HG03558 (cell line): ENCODE data around the gene ZNF444.

ENCODE experiments used
- ATAC-seq: cut with Tn5 transposase; IDR thresholded peaks from one replicate; pipeline ENCODE4 v1.9.1; 2021; ENCODE audit warnings: moderate number of reproducible peaks; ENCODE audit not compliant: unreplicated experiment; ENCODE audit errors: extremely low read depth

ZNF444 gene

DNA sequence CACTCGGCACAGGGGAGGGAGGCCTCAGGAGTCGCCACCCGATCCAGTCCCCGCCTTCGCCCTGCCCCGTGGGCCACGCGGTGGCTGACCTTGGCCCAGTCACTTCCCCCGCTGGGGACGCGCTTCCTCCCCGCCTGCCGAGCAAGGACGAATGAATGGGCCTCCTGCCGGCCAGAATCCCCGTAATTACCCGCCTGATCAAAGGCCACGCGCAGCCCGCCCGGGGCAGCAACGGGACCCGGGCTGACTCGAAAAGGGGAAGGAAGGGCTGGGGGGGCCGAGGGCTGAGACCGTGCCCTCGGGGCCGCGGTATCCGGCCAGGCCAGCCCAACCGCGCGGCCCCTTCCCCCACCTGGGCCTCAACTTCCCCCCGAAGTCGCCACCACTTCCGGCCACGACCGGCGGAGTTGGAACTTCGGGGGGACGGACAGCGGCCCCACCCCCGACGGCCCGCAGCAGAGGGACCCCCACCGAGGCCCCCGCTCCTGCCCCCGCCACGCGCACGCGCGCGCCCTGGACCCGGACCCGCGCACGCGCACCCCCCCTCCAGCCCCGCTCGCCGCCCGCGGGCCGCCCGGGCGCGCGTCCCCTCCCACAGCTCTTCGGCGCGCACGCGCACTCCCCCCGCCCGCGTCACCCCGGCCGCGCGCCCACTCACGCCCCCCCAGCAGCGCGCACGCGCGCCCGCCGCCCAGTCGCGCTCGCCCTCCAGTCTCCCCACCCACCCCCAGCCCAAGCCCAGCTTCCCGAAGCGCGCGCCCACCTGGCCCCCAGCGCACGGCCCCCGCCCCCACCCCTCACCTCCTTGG, 20.5 kb upstream of the ZNF444 start:
- no peak for ATAC-seq

GRCh38 chr19:56121180-56122167, 19.6 kb upstream of the ZNF444 start, which contains the start of gene ZNF787:
Gene ZNF787 (minus strand): TSS chr19:56121295. CDS start chr19:56103217, 18,078 bp downstream.
- peak; percentile 74 for ATAC-seq

GRCh38 chr19:56123266-56123891, 17.7 kb upstream of the ZNF444 start:
- no peak for ATAC-seq

DNA sequence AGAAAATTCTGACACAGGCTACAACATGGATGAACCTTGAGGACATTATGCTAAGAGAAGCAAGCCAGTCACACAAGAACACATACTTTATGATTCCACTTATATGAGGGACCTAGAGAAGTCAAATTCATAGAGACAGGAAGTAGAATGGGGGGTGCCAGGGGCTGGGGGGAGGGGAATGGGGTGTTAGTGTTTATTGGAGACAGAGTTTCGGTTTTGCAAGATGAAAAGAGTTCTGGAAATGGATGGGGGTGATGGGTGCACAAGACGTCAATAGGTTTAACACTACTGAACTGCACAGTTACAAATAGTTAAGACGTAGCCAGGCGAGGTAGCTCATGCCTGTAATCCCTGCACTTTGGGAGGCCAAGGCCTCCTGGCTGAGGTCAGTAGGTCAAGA, 16.5 kb upstream of the ZNF444 start:
- ATAC-seq, result no peak

DNA sequence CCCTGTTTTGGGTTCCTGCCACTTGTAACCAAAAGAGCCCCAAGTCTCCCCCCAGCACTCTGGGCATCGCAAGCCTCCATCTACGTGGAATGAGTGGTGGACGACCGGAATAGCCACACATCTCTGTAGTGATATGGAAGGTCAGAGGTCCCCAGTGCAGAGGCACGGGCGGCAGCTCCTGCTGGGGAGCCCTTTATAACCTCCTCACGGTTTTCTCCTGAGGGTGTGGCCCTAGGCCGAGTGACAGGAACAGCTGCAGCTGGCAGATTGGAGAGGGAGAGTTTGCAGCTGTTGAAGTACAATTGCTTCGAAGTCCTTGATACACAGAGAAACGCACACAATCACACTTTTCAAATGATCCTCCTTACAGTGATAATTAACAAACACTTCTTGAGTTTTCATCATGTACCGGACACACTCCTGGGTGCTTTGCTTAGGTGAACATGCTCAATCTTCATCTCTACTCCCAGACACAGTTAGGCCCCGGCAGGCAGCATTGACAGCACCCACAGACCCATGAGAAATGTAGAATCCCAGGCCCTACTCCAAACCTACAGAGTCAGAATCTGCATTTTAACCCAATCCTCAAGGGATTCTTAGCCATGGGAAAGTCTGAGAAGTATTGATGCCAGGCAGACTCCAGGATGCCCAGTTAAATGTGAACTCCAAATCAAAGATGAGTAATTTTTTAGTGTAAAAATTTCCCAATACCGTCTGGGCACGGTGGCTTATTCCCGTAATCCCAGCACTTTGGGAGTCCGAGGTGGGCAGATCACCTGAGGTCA, 15.1 kb upstream of the ZNF444 start:
- ATAC-seq, result no peak

GRCh38 chr19:56126983-56127780, 13.9 kb upstream of the ZNF444 start:
- ATAC-seq, result no peak

GRCh38 chr19:56130006-56130405, 11.1 kb upstream of the ZNF444 start:
- ATAC-seq, result no peak

- ATAC-seq, result no peak
These were observed 9.4 kb upstream of the ZNF444 start for GRCh38 chr19:56131651-56132050.

DNA sequence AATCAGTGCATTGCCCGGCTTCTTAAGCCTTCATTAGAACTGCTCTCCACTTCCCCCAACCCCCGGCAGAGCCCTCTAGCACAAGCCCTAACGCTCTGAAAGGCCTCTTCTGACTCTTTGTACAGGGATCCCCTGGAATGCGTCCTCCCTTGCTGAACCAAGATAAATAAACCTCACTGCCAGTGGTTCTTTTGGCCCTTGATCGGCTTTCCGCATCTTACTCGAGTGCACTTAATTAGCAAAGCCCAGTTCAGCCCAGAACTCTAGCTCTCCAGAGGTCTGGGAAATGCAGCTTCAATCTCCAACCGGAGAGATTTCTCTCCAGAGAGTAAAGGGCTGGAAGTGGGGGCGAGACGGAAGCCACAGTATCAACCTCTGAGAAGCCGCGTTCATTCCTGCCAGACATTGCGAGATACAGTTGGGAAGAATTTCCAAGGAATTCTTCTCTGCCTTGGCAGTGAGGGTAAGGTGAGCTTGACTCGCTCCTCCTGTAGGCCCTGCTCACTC, 8.7 kb upstream of the ZNF444 start:
- ATAC-seq, result no peak

GRCh38 chr19:56133858-56134653, 7.0 kb upstream of the ZNF444 start:
- no peak for ATAC-seq

DNA sequence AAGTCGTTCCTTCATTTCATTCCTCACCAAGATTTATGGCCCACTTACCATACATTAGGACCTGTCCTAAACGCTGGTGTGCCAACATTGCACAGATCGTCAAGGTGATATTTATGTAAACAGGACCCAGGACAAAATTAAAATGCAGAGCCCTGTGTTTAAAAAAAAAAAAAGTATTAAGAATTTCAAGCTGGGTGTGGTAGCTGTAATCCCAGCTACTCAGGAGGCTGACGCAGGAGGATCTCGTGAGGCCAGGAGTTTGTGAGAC, 6.5 kb upstream of the ZNF444 start:
- no peak for ATAC-seq

GRCh38 chr19:56136362-56136761, 4.7 kb upstream of the ZNF444 start:
- no peak for ATAC-seq

DNA sequence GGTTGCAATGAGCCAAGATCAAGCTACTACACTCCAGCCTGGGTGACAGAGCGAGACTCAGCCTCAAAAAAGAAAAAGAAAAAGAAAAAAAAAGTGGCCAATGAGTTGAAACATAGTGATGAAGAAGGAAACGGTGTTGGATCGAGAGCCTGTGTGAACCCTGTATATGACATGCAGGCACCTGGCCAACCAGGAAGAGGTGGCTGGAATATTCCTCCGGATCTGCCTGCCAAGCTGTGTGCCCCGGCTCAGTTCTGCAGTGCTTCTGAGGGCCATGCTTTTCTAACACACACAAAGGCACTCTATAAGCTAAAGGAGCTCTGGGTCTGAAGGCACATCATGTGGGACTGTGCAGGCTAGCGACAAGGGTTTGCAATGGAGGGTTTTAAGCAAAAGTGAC, 3.7 kb upstream of the ZNF444 start:
- no peak for ATAC-seq

DNA sequence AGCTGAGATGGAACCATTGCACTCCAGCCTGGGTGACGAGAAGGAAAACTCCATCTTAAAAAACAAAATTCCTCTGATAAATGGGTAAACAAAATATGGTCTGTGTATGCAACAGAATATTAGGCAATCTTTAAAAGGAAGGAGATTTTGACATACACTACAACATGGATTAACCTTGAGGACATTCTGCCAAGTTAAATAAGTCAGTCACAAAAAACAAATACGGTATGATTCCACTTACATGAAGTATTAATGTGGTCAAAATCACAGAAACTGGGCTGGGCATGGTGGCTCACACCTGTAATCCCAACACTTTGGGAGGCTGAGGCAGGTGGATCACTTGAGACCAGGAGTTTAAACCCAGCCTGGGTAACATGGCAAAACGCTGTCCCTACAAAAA, 3.0 kb upstream of the ZNF444 start:
- no peak for ATAC-seq

DNA sequence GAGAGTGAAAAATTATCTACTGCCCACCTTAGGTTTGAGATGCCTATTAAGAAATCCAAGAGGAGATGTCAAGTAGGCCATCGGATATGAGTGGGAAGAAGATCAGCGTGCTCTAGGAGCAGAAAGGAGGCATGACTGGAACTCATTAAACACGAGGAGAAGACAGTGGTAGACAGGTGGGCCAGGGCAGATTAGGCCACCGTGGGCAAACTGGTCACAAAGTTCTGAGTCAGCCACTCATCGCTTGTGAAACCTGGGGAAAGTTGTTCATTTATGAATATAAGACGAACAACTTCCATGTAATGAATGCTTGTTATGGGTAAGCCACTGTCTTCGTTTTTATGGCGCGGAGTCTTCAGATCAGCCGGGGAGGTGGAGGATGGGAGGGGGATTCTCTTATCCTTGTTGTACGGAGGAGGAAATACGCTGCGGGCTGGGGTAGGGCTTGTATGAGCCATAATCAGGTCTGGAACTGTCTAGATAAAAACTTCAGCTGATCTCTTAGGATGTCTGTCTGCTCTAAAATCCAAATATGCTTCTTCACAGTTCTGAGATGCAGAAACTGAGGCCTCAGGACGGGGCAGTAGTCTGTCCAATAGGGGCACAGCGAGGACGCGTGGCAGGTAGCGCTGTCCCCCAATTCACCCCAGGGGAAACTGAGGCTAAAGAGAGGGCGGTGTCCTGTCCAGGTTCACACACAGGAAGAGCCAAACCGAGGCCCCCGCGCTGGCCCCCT, 1.1 kb upstream of the ZNF444 start:
- no peak for ATAC-seq

DNA sequence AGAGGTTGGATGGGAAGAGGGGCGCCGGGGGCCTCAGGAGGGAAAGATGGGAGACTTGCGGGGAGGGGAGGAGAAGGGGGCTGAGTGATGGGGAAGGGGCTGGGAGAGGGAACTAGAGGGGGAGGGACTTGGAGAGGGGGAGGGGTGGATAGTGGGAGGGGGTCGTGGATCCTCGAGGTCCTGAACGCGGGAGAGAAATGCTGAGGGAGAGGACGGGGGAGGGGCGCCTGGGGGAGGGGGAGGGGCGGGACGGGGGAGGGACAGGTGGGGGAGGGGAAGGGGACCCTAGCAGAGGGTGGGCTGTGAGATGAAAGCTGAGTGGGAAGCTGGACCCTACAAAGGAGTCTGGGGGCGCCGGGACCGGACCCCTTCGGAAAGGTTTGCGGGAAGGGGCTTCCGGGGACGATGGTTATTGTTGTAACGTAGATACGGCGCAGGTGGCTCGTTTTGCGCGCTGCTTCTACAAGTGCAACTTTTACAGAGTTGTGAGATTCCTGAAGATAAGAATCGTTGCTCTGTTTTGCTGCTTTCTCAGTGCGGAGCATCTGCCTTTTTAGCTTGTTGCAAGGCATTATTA, 418 bp downstream of the ZNF444 start:
- no peak for ATAC-seq

DNA sequence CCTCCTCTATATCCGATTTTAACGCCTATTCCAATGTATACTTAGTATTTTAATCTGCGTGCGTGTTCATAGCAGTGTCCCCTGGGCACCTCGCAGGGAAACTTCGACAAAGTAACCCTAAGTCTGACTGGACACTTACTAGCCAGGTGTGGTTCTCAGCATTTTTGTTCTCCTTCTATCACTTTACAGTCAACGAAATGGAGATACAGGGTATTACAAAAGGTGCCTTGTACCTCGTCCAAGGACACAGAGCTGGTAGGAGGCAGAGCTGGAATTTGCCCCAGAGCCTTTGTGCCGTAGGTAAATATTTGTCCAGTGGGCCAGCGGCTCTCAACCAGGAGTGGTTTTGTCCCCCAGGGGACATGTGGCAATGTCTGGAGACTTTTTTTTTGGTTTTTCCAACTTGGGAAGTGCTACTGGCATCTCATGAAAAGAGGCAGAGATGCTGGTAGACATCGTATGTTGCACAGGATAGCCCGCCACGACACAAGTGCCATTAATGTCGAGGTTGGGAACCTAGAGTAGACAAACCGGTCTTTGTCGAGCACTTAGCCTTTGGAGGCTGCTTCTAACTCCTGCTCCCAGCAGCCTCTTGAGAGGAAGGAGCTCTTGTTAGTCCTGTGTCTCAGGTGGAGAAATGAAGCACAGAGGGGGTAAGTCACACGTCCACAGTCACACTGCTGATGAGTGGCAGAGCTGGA, 1.1 kb downstream of the ZNF444 start:
- no peak for ATAC-seq
